B cell (primary cell): ENCODE results near the gene UGT3A1. TPM values are rescaled to one million over a fixed set of nuclear protein-coding genes. Genes with fewer than 3 reads are reported as not detected.

ENCODE experiments used
- ATAC-seq: fragments of 200-7000 bp; cut with Tn5 transposase; one replicate; pipeline ENCODE4 v1.10.0; 2021; ENCODE audit warnings: low read depth, mild to moderate bottlenecking, moderate number of reproducible peaks, moderate library complexity
- CTCF ChIA-PET: fragments of 350-600 bp; sonication (Branson Sonifier 250); formaldehyde crosslinking; loops from one replicate; lab custom pipeline; 2021; ENCODE audit warnings: antibody characterized with exemption, inconsistent platforms; lab: Charles Lee
- POLR2A ChIA-PET: fragments of 350-600 bp; sonication (Branson Sonifier 250); formaldehyde crosslinking; loops from one replicate; lab custom pipeline; 2021; ENCODE audit warnings: antibody characterized with exemption; lab: Charles Lee
- DNase-seq: peaks from one replicate; pipeline ENCODE4 v3.0.0; 2013
- H2AFZ ChIP-seq: 2 replicates; pipeline ENCODE4 v1.6.1; 2012; ENCODE audit warnings: mild to moderate bottlenecking, low read depth, low read length; ENCODE audit not compliant: insufficient read depth, poor library complexity, severe bottlenecking
- H3K27ac ChIP-seq, 2 donors: 1 replicate in 1 of 2; 2 replicates in 1 of 2; pipeline ENCODE4 v1.5.1; 2012 to 2013; ENCODE audit warnings: low read length in 2 of 2, mild to moderate bottlenecking in 2 of 2, moderate library complexity in 1 of 2
- H3K27me3 ChIP-seq, 4 experiments: fragments of 200-600 bp in 1 of 4; sonication (generic) in 1 of 4; replicated peaks in 1 of 4; 1 replicate in 2 of 4; 2 replicates in 2 of 4; pipeline versions ENCODE4 v1.6.1 to v1.7.0; 2013 to 2016; ENCODE audit warnings: low read length in 3 of 4, mild to moderate bottlenecking in 2 of 4, mixed read lengths in 1 of 4, moderate library complexity in 1 of 4; ENCODE audit not compliant: insufficient read depth in 4 of 4, control insufficient read depth in 3 of 4; ENCODE audit errors: control extremely low read depth in 1 of 4
- H3K36me3 ChIP-seq, 2 experiments: replicated peaks in 1 of 2; 1 replicate in 1 of 2; 2 replicates in 1 of 2; pipeline versions ENCODE4 v1.6.1 to v1.7.1; 2013; ENCODE audit warnings: low read length in 1 of 2; ENCODE audit not compliant: insufficient read depth in 2 of 2, control insufficient read depth in 1 of 2; ENCODE audit errors: control extremely low read depth in 1 of 2, extremely low read depth in 1 of 2
- H3K4me1 ChIP-seq, 2 donors: fragments of 200-600 bp in 1 of 2; sonication (generic) in 1 of 2; 1 replicate in 1 of 2; 2 replicates in 1 of 2; pipeline versions ENCODE4 v1.5.1 to v1.6.1; 2013 to 2017; ENCODE audit warnings: low read length in 2 of 2; ENCODE audit not compliant: control insufficient read depth in 2 of 2, insufficient read depth in 2 of 2
- H3K4me2 ChIP-seq: replicated peaks from 2 replicates; pipeline ENCODE3; 2012; ENCODE audit warnings: mild to moderate bottlenecking, low read depth, low read length; ENCODE audit not compliant: poor library complexity, severe bottlenecking
- H3K4me3 ChIP-seq, 5 experiments: fragments of 200-600 bp in 1 of 5; sonication (generic) in 1 of 5; 1 replicate in 3 of 5; 2 replicates in 2 of 5; pipeline versions ENCODE4 v1.5.1 to v1.7.0; 2011 to 2016; ENCODE audit warnings: low read length in 4 of 5, mild to moderate bottlenecking in 4 of 5, low read depth in 2 of 5, control low read depth in 1 of 5, moderate library complexity in 1 of 5; ENCODE audit not compliant: insufficient read depth in 1 of 5; ENCODE audit errors: control extremely low read depth in 1 of 5, extremely low read depth in 1 of 5
- H3K79me2 ChIP-seq: fragments of 200-600 bp; sonication (generic); one replicate; pipeline ENCODE4 v1.6.0; 2016; ENCODE audit warnings: low read length; ENCODE audit not compliant: control insufficient read depth, insufficient read depth
- H3K9ac ChIP-seq: fragments of 200-600 bp; sonication (generic); 2 replicates; pipeline ENCODE4 v1.6.1; 2017; ENCODE audit warnings: mild to moderate bottlenecking, low read length, moderate library complexity
- H3K9me3 ChIP-seq, 3 donors: one replicate each; pipeline versions ENCODE4 v1.6.1 to v1.7.1; 2013; ENCODE audit warnings: low read length in 2 of 3; ENCODE audit not compliant: control insufficient read depth in 2 of 3, insufficient read depth in 1 of 3; ENCODE audit errors: control extremely low read depth in 1 of 3
- H4K20me1 ChIP-seq: 2 replicates; pipeline ENCODE4 v1.6.0; 2012; ENCODE audit warnings: mild to moderate bottlenecking, low read length; ENCODE audit not compliant: insufficient read depth, control insufficient read depth, poor library complexity, severe bottlenecking
- H3K27ac Mint-ChIP-seq: one replicate; pipeline ENCODE4 v1.8.0; 2021; ENCODE audit warnings: mixed read lengths
- H3K27me3 Mint-ChIP-seq: one replicate; pipeline ENCODE4 v1.8.0; 2021; ENCODE audit warnings: mixed read lengths
- H3K4me1 Mint-ChIP-seq: one replicate; pipeline ENCODE4 v1.8.0; 2021; ENCODE audit warnings: mixed read lengths
- H3K4me3 Mint-ChIP-seq: one replicate; pipeline ENCODE4 v1.8.0; 2021; ENCODE audit warnings: mixed read lengths
- H3K9me3 Mint-ChIP-seq: one replicate; pipeline ENCODE4 v1.8.0; 2022; ENCODE audit warnings: mixed read lengths; ENCODE audit not compliant: insufficient read depth
- EZH2 ChIP-seq: IDR thresholded peaks from 2 replicates; pipeline ENCODE4 v1.6.1; 2012; ENCODE audit warnings: borderline replicate concordance, low read depth, mild to moderate bottlenecking, moderate library complexity, low read length; ENCODE audit not compliant: insufficient read depth, poor library complexity, severe bottlenecking
- WGBS: methylation state at CpG from one replicate; pipeline ENCODE4 v1.1.5; 2013; ENCODE audit warnings: missing lambda C conversion rate; ENCODE audit not compliant: insufficient coverage; 5-methylcytosine and 5-hydroxymethylcytosine counted together
- intact Hi-C: fragments of 100-400 bp; cut with micrococcal nuclease; formaldehyde crosslinking; loops from one replicate; pipeline ENCODE4 v1.10.0; 2022
- polyA plus RNA-seq: library from polyadenylated mRNA; depleted of rRNA; stranded (reverse); fragments of >200 nt; gene quantifications from 2 replicates; pipeline ENCODE4 v1.2.3, GENCODE V29; 2012
- total RNA-seq, 2 donors: library from RNA; stranded (reverse); fragments of 120-200 nt in 1 of 2; gene quantifications; 1 replicate in 1 of 2; 2 replicates in 1 of 2; pipeline versions ENCODE4 v1.2.3 to v1.2.4, GENCODE V29; 2013 to 2022
- TF ChIP-seq, protein P1 (sequence below): fragments of 200-600 bp; IDR thresholded peaks from one replicate; pipeline ENCODE4 v1.8.0; 2022; ENCODE audit warnings: antibody characterized with exemption, mild to moderate bottlenecking

UGT3A1 gene
- total and polyA plus RNA-seq, 2 donors (not counting 1 experiment from before 2014, with no cell fraction given) = not detected

DNA sequence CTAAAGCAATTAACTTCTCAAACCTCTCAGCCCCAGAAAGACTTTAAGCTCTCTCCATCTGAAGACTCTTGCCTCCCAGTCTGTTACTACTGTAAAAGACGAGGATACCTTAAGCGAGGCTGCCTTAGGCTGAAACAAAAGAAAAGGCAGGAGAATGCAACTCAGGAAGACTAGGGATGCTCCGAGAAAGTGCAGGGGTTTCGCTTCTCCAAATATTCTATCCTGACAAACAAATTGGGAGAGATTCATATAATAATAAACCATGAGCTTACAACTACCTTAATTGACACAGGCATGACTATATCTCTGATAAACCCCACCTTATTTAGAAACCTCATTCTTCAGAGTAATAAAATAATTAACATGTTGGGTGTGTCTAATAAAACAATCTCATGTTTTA lies 4.9 kb upstream of the UGT3A1 start:
- no CpG with 5 or more reads among the region's 4 CpGs for WGBS
- Histone ChIP-seq H3K27me3 (peaks cover 0 to 3% (median 0%) of the 10 kb centered on the region in 4 experiments), H3K9me3 (no peaks in the 10 kb centered on the region), H3K79me2 (no peaks in the 10 kb centered on the region), H4K20me1 (no peaks in the 10 kb centered on the region), H3K9ac (no peak overlapping the region), H3K4me3 (no peak overlapping the region), H3K4me2 (no peak overlapping the region), H3K27ac (no peak overlapping the region), H3K36me3 (no peaks in the 10 kb centered on the region), H3K4me1 (no peaks in the 10 kb centered on the region), H2AFZ (no peak overlapping the region)
- DNase-seq (no peak), ATAC-seq (no peak)
- no peak overlapping the region for H3K27ac Mint-ChIP-seq
- peaks cover 5% of the 10 kb centered on the region for H3K27me3 Mint-ChIP-seq
- ChIA-PET POLR2A (no interaction called here), CTCF (interaction anchor here (0.7 kb wide), 1 partner anchor 448 kb away, joined by 5 read pairs; no protein-coding TSS in a partner anchor)
- H3K4me1 Mint-ChIP-seq = no peaks in the 10 kb centered on the region
- no peak for TF ChIP-seq EZH2
- TF ChIP-seq, protein P1, sequence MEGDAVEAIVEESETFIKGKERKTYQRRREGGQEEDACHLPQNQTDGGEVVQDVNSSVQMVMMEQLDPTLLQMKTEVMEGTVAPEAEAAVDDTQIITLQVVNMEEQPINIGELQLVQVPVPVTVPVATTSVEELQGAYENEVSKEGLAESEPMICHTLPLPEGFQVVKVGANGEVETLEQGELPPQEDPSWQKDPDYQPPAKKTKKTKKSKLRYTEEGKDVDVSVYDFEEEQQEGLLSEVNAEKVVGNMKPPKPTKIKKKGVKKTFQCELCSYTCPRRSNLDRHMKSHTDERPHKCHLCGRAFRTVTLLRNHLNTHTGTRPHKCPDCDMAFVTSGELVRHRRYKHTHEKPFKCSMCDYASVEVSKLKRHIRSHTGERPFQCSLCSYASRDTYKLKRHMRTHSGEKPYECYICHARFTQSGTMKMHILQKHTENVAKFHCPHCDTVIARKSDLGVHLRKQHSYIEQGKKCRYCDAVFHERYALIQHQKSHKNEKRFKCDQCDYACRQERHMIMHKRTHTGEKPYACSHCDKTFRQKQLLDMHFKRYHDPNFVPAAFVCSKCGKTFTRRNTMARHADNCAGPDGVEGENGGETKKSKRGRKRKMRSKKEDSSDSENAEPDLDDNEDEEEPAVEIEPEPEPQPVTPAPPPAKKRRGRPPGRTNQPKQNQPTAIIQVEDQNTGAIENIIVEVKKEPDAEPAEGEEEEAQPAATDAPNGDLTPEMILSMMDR = no peak
- no peaks in the 10 kb centered on the region for H3K9me3 Mint-ChIP-seq
- intact Hi-C loops = no loop called here
- H3K4me3 Mint-ChIP-seq = no peak overlapping the region

GRCh38 chr5:35990520-35990919 lies 670 bp downstream of the UGT3A1 start:
- ATAC-seq = no peak
- no peak overlapping the region for H3K4me3 ChIP-seq
- no peaks in the 10 kb centered on the region for H4K20me1 ChIP-seq
- peaks cover 0 to 9% (median 0%) of the 10 kb centered on the region in 3 donors for H3K9me3 ChIP-seq
- intact Hi-C loops = no loop called here
- WGBS = 60% methylated on average over 8 of the region's 12 CpGs
- no peaks in the 10 kb centered on the region for H3K4me1 ChIP-seq
- ChIA-PET CTCF (no interaction called here), POLR2A (no interaction called here)
- no peak overlapping the region for H2AFZ ChIP-seq
- no peak overlapping the region for H3K9ac ChIP-seq
- H3K27me3 ChIP-seq = peaks cover 0 to 3% (median 0%) of the 10 kb centered on the region in 4 experiments
- Mint-ChIP-seq H3K9me3 (no peaks in the 10 kb centered on the region), H3K27ac (no peak overlapping the region), H3K27me3 (peaks cover 11% of the 10 kb centered on the region), H3K4me1 (no peaks in the 10 kb centered on the region), H3K4me3 (no peak overlapping the region)
- H3K27ac ChIP-seq = no peak overlapping the region
- H3K79me2 ChIP-seq = no peaks in the 10 kb centered on the region
- no peak for DNase-seq
- no peak overlapping the region for H3K4me2 ChIP-seq
- no peaks in the 10 kb centered on the region for H3K36me3 ChIP-seq
- TF ChIP-seq EZH2 = no peak
- TF ChIP-seq, protein P1 = no peak
